ENCODE results near the gene HTR3C.

GRCh38 chr3:184029443-184029842 is 23.4 kb upstream of the HTR3C start:
- TF ChIP-seq CTCF (IDR thresholded peaks at IDR 0.05; ENCODE audit: low read depth, low read length) (no peak), POLR2A (IDR thresholded peaks at IDR 0.05; ENCODE audit: extremely low read depth, insufficient read length) (no peak)
- TF ChIP-seq, protein P1, sequence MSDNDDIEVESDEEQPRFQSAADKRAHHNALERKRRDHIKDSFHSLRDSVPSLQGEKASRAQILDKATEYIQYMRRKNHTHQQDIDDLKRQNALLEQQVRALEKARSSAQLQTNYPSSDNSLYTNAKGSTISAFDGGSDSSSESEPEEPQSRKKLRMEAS (IDR thresholded peaks at IDR 0.05; ENCODE audit: low read depth, low read length) = no peak

All from NB4 (cell line).